Measurements from ENCODE around the gene DGCR8. TPM values are rescaled to one million over a fixed set of nuclear protein-coding genes. Genes with fewer than 3 reads are reported as not detected.

Gene DGCR8
- total and polyA plus RNA-seq, 10 donors: 7.8 to 62.7 (median 31.4) TPM

DNA sequence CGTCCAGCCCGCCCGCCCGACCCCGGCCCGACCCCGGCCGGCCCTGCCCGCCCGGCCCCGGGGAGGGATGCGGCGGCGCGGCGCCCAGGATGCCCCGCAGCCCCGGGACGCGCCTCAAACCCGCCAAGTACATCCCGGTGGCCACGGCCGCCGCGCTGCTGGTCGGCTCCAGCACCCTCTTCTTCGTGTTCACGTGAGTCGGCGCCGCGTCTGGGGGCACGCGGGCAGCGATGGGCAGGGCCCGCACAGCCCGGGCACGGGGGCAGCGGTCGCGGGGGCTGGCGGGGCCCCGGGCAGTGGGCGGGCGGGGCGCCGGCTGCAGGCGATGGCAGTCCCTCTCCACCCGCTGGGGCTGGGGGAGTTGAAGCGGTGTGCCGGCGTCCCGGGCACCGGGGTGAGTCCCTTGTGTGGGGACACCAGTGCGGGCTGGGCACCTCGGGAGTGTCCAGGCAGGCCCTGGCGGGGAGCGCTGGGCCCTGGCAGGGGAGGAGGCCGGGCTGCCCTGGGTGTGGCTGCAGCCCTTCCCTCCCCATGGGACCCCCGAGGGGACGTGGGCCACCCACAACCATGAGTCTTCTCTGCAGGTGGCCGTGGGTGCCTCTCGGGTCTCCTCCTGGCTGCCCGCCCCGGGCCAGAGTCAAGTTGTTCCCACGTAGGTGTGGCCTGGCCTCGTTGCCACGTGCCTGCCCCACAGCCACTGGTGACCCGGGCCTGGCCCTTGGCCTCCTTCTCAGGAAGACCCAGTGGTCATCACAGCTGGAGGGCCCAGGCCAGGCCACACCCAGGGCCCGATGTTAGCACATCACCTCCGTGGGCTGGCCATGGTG, 52.0 kb downstream of the DGCR8 start:
- Histone ChIP-seq H3K36me3 (peaks cover 0 to 12% (median 7%) of the 10 kb centered on the region in 6 donors), H3K27me3 (replicated peaks in 1 of 7) (no peaks in the 10 kb centered on the region), H3K4me3 (peak overlapping the region; percentile 62 to 98 (median 82)), H3K4me1 (peaks cover 13 to 75% (median 59%) of the 10 kb centered on the region in 6 donors), H3K27ac (peak overlapping the region in 7 of 8 donors; percentile 32 to 96 (median 74)), H3K9me3 (no peaks in the 10 kb centered on the region)
- 0 to 1% (median 1%) methylated on average over 12 to 72 of the region's 72 CpGs; no CpG with 5 or more reads in 1 of the 5 donors for WGBS, 5 donors
- intact Hi-C loops (cut with DNase I; ENCODE audit: low total_unique reads): no loop called here
- no peak for TF ChIP-seq CTCF (IDR thresholded peaks at IDR 0.05 in 8 of 11, conservative IDR thresholded peaks at IDR 0.05 in 3 of 11)
- TF ChIP-seq POLR2AphosphoS5 (IDR thresholded peaks at IDR 0.05): peak in 1 of 3 donors; percentile 45
- peak; percentile 87 for DNase-seq

DNA sequence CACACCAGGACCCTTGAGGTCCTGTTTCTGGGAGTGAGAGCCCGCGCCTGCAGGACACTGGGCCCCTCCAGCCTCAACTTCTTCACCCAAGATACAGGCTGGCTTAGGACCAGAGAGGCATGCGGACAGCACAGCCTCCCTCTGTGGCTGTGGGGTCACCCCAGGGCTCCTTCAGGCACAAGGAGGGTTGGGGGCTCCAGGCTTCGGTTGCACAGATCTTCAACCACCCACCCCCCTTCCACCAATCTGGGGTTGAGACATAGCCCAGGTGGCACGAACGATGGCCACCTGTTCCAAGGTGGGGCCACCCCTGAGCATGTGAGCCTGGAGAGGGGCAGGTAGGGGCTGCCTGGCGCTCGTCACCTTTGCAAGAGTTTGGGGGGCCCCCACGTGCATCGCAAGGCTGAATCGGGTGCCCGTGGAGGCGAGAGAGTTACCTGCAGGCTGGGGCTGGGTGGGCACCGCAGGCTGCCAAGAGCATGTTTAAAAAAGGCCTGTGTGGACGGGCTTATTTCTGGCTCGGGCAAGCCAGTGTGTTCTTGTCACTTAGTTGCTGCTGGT, 52.7 kb downstream of the DGCR8 start:
- intact Hi-C loops (cut with DNase I; ENCODE audit: low total_unique reads): no loop called here
- no peak for DNase-seq
- Histone ChIP-seq H3K36me3 (peaks cover 0 to 5% (median 1%) of the 10 kb centered on the region in 6 donors), H3K4me1 (peaks cover 18 to 82% (median 66%) of the 10 kb centered on the region in 6 donors), H3K4me3 (peak overlapping the region; percentile 62 to 98 (median 82)), H3K9me3 (no peaks in the 10 kb centered on the region), H3K27ac (peak overlapping the region in 3 of 8 donors; percentile 94 to 96 (median 94)), H3K27me3 (replicated peaks in 1 of 7) (no peaks in the 10 kb centered on the region)
- whole genome bisulfite sequencing, 5 donors: 70 to 88% (median 78%) methylated on average over 12 to 16 of the region's 16 CpGs
- TF ChIP-seq POLR2A (IDR thresholded peaks at IDR 0.05): no peak
- TF ChIP-seq POLR2AphosphoS5 (IDR thresholded peaks at IDR 0.05): no peak
- no peak for TF ChIP-seq CTCF (IDR thresholded peaks at IDR 0.05 in 8 of 11, conservative IDR thresholded peaks at IDR 0.05 in 3 of 11)

GRCh38 chr22:20133930-20134549, 54.0 kb downstream of the DGCR8 start:
- no peak for DNase-seq
- Histone ChIP-seq H3K36me3 (peaks cover 0 to 3% (median 0%) of the 10 kb centered on the region in 6 donors), H3K4me3 (no peak overlapping the region), H3K4me1 (peaks cover 19 to 89% (median 76%) of the 10 kb centered on the region in 6 donors), H3K9me3 (no peaks in the 10 kb centered on the region), H3K27ac (no peak overlapping the region), H3K27me3 (replicated peaks in 1 of 7) (no peaks in the 10 kb centered on the region)
- intact Hi-C loops (cut with DNase I; ENCODE audit: low total_unique reads): no loop called here
- WGBS, 5 donors: 80 to 92% (median 84%) methylated on average over 7 to 12 of the region's 12 CpGs
- TF ChIP-seq POLR2A (IDR thresholded peaks at IDR 0.05) (no peak), CTCF (IDR thresholded peaks at IDR 0.05 in 8 of 11, conservative IDR thresholded peaks at IDR 0.05 in 3 of 11) (no peak), POLR2AphosphoS5 (IDR thresholded peaks at IDR 0.05) (no peak)

Data from spleen (tissue), 11 donors.